Liver (tissue), 9 donors: ENCODE data around the gene SLC6A8. TPM values are rescaled to one million over a fixed set of nuclear protein-coding genes. Genes with fewer than 3 reads are reported as not detected.

Source experiments
- DNase-seq: peaks from one replicate; pipeline ENCODE4 v3.0.0-alpha.2; 2017; ENCODE audit warnings: low spot score
- H3K27ac ChIP-seq, 2 donors: one replicate each; pipeline ENCODE4 v1.7.0; 2013; ENCODE audit warnings: inconsistent platforms in 2 of 2, low read length in 2 of 2, control low read depth in 1 of 2, low read depth in 1 of 2, mild to moderate bottlenecking in 1 of 2
- H3K27me3 ChIP-seq, 4 donors: one replicate each; pipeline versions ENCODE4 v1.6.1 to v1.7.0; 2013; ENCODE audit warnings: low read length in 3 of 4, inconsistent platforms in 1 of 4, mild to moderate bottlenecking in 1 of 4, moderate library complexity in 1 of 4; ENCODE audit not compliant: control insufficient read depth in 4 of 4, insufficient read depth in 4 of 4
- H3K36me3 ChIP-seq, 4 donors: one replicate each; pipeline versions ENCODE4 v1.6.1 to v1.7.0; 2013; ENCODE audit warnings: low read length in 3 of 4, mild to moderate bottlenecking in 3 of 4, low read depth in 1 of 4, moderate library complexity in 1 of 4; ENCODE audit not compliant: control insufficient read depth in 4 of 4, insufficient read depth in 3 of 4
- H3K4me1 ChIP-seq, 4 donors: one replicate each; pipeline versions ENCODE4 v1.6.1 to v1.7.0; 2013; ENCODE audit warnings: low read length in 3 of 4, mild to moderate bottlenecking in 3 of 4, moderate library complexity in 1 of 4; ENCODE audit not compliant: control insufficient read depth in 4 of 4, insufficient read depth in 4 of 4
- H3K4me3 ChIP-seq, 3 donors: one replicate each; pipeline versions ENCODE4 v1.6.1 to v1.7.0; 2013; ENCODE audit warnings: low read length in 3 of 3, control low read depth in 1 of 3, low read depth in 1 of 3, mild to moderate bottlenecking in 1 of 3
- H3K9ac ChIP-seq, 2 donors: one replicate each; pipeline ENCODE4 v1.7.0; 2013; ENCODE audit warnings: low read length in 2 of 2, mild to moderate bottlenecking in 2 of 2, moderate library complexity in 2 of 2, control low read depth in 1 of 2, low read depth in 1 of 2
- H3K9me3 ChIP-seq, 4 donors: one replicate each; pipeline versions ENCODE4 v1.6.1 to v1.7.0; 2013; ENCODE audit warnings: low read length in 3 of 4; ENCODE audit not compliant: control insufficient read depth in 4 of 4
- FOXA1 ChIP-seq: IDR thresholded peaks from 2 replicates; pipeline ENCODE4 v1.6.1; 2016; ENCODE audit warnings: antibody characterized with exemption
- FOXA2 ChIP-seq: IDR thresholded peaks from 2 replicates; pipeline ENCODE4 v1.6.1; 2016; ENCODE audit warnings: antibody characterized with exemption
- GABPA ChIP-seq, 2 donors: IDR thresholded peaks in 1 of 2; conservative IDR thresholded peaks in 1 of 2; 2 replicates each; pipeline ENCODE4 v1.6.1; 2016; ENCODE audit warnings: antibody characterized with exemption in 2 of 2, mild to moderate bottlenecking in 1 of 2, moderate library complexity in 1 of 2
- HNF4A ChIP-seq, 2 donors: conservative IDR thresholded peaks; 2 replicates each; pipeline ENCODE4 v1.6.1; 2016; ENCODE audit warnings: antibody characterized with exemption in 2 of 2, mild to moderate bottlenecking in 2 of 2
- HNF4G ChIP-seq: IDR thresholded peaks from 2 replicates; pipeline ENCODE4 v1.6.1; 2016; ENCODE audit warnings: antibody characterized with exemption
- JUND ChIP-seq, 2 donors: IDR thresholded peaks; 2 replicates each; pipeline ENCODE4 v1.6.1; 2016; ENCODE audit warnings: antibody characterized with exemption in 2 of 2
- NR2F2 ChIP-seq: IDR thresholded peaks from 2 replicates; pipeline ENCODE4 v1.6.1; 2016; ENCODE audit warnings: antibody characterized with exemption
- RAD21 ChIP-seq, 2 donors: IDR thresholded peaks; 2 replicates each; pipeline ENCODE4 v1.6.1; 2016; ENCODE audit warnings: antibody characterized with exemption in 2 of 2, mild to moderate bottlenecking in 2 of 2
- RXRA ChIP-seq, 2 donors: IDR thresholded peaks; 2 replicates each; pipeline ENCODE4 v1.6.1; 2017 to 2018; ENCODE audit warnings: antibody characterized with exemption in 2 of 2, mild to moderate bottlenecking in 1 of 2
- SP1 ChIP-seq: IDR thresholded peaks from 2 replicates; pipeline ENCODE4 v1.6.1; 2018; ENCODE audit warnings: antibody characterized with exemption, mild to moderate bottlenecking
- TAF1 ChIP-seq: conservative IDR thresholded peaks from 2 replicates; pipeline ENCODE4 v1.6.1; 2016; ENCODE audit warnings: antibody characterized with exemption, mild to moderate bottlenecking
- YY1 ChIP-seq: IDR thresholded peaks from 2 replicates; pipeline ENCODE4 v1.6.1; 2016; ENCODE audit warnings: antibody characterized with exemption, mild to moderate bottlenecking
- ZBTB33 ChIP-seq: IDR thresholded peaks from 2 replicates; pipeline ENCODE4 v1.6.1; 2016; ENCODE audit warnings: antibody characterized with exemption
- whole genome bisulfite sequencing: extraction: QIAGEN DNeasy Blood & Tissue Kit; methylation state at CpG from one replicate; pipeline ENCODE4 v1.1.7; 2013; 5-methylcytosine and 5-hydroxymethylcytosine counted together
- polyA plus RNA-seq, 2 donors: library from polyadenylated mRNA; stranded (reverse) in 1 of 2; unstranded in 1 of 2; fragments of 200-250 nt in 1 of 2; fragments of >200 nt in 1 of 2; fragmentation: Nextera tagmentation in 1 of 2; extraction: Ambion mirVana in 1 of 2; gene quantifications; one replicate each; pipeline versions ENCODE4 v1.2.1 to v1.2.3, GENCODE V29; 2013 to 2015
- total RNA-seq, 2 donors: library from RNA; depleted of rRNA; stranded (reverse); fragments of >200 nt; gene quantifications; one replicate each; pipeline ENCODE4 v1.2.3, GENCODE V29; 2014
- TF ChIP-seq, protein P1 (sequence below): fragments of 150-350 bp; IDR thresholded peaks from 2 replicates; pipeline ENCODE4 v1.5.1; 2017; ENCODE audit warnings: improper control_type of control experiment, low read depth, low read length; ENCODE audit not compliant: missing input control
- TF ChIP-seq, protein P2 (sequence below): IDR thresholded peaks from 2 replicates; pipeline ENCODE4 v1.6.1; 2016; ENCODE audit warnings: antibody characterized with exemption
- TF ChIP-seq, protein P3 (sequence below): IDR thresholded peaks from 2 replicates; pipeline ENCODE4 v1.6.1; 2016; ENCODE audit warnings: antibody characterized with exemption
- donor health status: healthy.
- donor health status: healthy.
- donor health status: healthy.
- donor health status: healthy.
- donor health status: healthy.

The SLC6A8 gene
- total and polyA plus RNA-seq, 4 donors: 0.25 to 44.4 (median 1.4) TPM

DNA sequence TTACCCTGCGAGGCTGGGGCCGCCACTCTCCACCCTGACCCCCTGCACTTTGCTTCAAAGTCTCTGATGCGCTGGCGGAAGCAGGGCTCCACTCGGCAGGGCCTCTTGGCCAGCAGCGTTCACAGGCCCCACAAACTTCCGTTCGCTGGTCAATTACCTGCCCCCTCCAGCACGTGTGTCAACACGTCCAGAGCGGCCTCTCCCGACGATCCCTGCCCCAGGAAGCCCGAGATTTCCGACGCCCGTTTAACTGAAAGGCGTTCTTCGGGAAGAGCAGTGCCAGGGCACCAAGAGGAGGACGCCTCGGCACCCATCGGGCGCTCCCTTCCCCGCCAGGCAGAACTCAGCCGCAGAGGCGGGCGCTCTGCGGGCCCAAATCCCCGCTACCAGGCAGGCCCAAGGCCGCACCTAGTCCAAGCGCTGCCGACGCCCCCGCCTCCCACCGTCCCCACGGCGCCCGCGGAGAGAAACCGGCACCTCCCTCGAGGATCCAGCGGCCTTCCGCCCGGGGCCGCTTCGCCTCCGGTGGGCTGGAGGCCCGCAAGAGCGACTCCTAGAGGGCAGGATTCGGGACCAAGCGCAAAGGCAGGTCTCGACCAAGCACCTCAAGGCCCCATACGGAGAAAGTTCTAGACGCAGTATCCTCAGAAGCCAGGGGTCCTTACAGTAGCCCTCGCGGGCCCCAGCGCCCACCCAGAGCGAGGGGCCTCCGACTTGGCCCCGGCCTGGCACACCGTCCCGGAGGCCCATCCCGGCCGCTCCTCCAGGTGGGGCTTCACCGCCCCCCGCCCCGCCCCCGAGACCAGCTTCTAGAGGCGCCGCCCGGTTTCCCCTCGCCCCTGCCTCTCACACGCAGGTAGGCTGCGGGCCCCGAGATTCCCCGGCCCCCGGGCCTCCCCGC is 35.9 kb downstream of the SLC6A8 start:
- Histone ChIP-seq H3K4me1 (peaks cover 21 to 48% (median 34%) of the 10 kb centered on the region in 4 donors), H3K4me3 (peak overlapping the region; percentile 65 to 82 (median 74))
- WGBS: under 1% methylated on average over 78 of the region's 78 CpGs

GRCh38 chrX:153724252-153725038 is 36.7 kb downstream of the SLC6A8 start, which contains the start of the genes ABCD1 and BCAP31:
Gene ABCD1, plus strand, starts transcription at chrX:153724856. Its CDS starts 411 bp downstream, at chrX:153725267.
Gene BCAP31, minus strand, starts transcription at chrX:153724387. Its CDS starts 1,143 bp downstream, at chrX:153723244.
- Histone ChIP-seq H3K36me3 (peaks cover 5 to 12% (median 6%) of the 10 kb centered on the region in 4 donors), H3K9ac (peak within 1 kb of the TSS; percentile 47 to 71), H3K27me3 (no peaks in the 10 kb centered on the region), H3K4me1 (peaks cover 21 to 48% (median 34%) of the 10 kb centered on the region in 4 donors), H3K9me3 (no peaks in the 10 kb centered on the region), H3K27ac (peak within 1 kb of the TSS; percentile 86 to 88), H3K4me3 (peak within 1 kb of the TSS; percentile 65 to 82 (median 74))
- under 1% methylated on average over 71 of the region's 88 CpGs for WGBS
- peak; percentile 91 for DNase-seq
- no peak for TF ChIP-seq RAD21 (IDR thresholded peaks at IDR 0.05)
- TF ChIP-seq RXRA (IDR thresholded peaks at IDR 0.05): no peak
- TF ChIP-seq SP1: peak; percentile 44
- peak; percentile 11 for TF ChIP-seq NR2F2
- TF ChIP-seq, protein P1, sequence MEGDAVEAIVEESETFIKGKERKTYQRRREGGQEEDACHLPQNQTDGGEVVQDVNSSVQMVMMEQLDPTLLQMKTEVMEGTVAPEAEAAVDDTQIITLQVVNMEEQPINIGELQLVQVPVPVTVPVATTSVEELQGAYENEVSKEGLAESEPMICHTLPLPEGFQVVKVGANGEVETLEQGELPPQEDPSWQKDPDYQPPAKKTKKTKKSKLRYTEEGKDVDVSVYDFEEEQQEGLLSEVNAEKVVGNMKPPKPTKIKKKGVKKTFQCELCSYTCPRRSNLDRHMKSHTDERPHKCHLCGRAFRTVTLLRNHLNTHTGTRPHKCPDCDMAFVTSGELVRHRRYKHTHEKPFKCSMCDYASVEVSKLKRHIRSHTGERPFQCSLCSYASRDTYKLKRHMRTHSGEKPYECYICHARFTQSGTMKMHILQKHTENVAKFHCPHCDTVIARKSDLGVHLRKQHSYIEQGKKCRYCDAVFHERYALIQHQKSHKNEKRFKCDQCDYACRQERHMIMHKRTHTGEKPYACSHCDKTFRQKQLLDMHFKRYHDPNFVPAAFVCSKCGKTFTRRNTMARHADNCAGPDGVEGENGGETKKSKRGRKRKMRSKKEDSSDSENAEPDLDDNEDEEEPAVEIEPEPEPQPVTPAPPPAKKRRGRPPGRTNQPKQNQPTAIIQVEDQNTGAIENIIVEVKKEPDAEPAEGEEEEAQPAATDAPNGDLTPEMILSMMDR: no peak
- peak; percentile 93 for TF ChIP-seq TAF1
- TF ChIP-seq HNF4A (conservative IDR thresholded peaks at IDR 0.05): no peak
- no peak for TF ChIP-seq YY1
- TF ChIP-seq, protein P2, sequence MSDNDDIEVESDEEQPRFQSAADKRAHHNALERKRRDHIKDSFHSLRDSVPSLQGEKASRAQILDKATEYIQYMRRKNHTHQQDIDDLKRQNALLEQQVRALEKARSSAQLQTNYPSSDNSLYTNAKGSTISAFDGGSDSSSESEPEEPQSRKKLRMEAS: no peak
- TF ChIP-seq GABPA (IDR thresholded peaks at IDR 0.05 in 1 of 2, conservative IDR thresholded peaks at IDR 0.05 in 1 of 2): peak in 1 of 2 donors; percentile 82
- TF ChIP-seq, protein P3, sequence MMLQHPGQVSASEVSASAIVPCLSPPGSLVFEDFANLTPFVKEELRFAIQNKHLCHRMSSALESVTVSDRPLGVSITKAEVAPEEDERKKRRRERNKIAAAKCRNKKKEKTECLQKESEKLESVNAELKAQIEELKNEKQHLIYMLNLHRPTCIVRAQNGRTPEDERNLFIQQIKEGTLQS: no peak
- TF ChIP-seq HNF4G: no peak
- TF ChIP-seq ZBTB33: no peak
- no peak for TF ChIP-seq FOXA2

More for the DNA sequence above, 35.9 kb downstream of the SLC6A8 start:
- TF ChIP-seq, protein P3: no peak
- TF ChIP-seq HNF4A (conservative IDR thresholded peaks at IDR 0.05) (peak; percentile 39 to 79), JUND (IDR thresholded peaks at IDR 0.05) (no peak), RXRA (IDR thresholded peaks at IDR 0.05) (peak in 1 of 2 donors; percentile 50), HNF4G (peak; percentile 19), GABPA (IDR thresholded peaks at IDR 0.05 in 1 of 2, conservative IDR thresholded peaks at IDR 0.05 in 1 of 2) (peak in 1 of 2 donors; percentile 70), FOXA1 (no peak), SP1 (peak; percentile 65), NR2F2 (peak; percentile 69)
- TF ChIP-seq, protein P2: peak; percentile 53
- TF ChIP-seq, protein P1: peak; percentile 7
- peak overlapping the region; percentile 83 to 86 for H3K27ac ChIP-seq
- DNase-seq: peak; percentile 41
- no peaks in the 10 kb centered on the region for H3K9me3 ChIP-seq
- H3K9ac ChIP-seq: peak overlapping the region; percentile 28 to 71
- no peaks in the 10 kb centered on the region for H3K27me3 ChIP-seq
- H3K36me3 ChIP-seq: peaks cover 3 to 17% (median 8%) of the 10 kb centered on the region in 4 donors
